HEK293T (cell line): ENCODE measurements around the gene CLCF1.

Source experiments
- ARNT ChIP-seq: fragments of 450-650 bp; IDR thresholded peaks from 2 replicates; pipeline ENCODE4 v1.6.1; 2017; ENCODE audit warnings: mild to moderate bottlenecking
- ELF4 ChIP-seq: fragments of 450-650 bp; IDR thresholded peaks from 2 replicates; pipeline ENCODE4 v1.6.1; 2017; ENCODE audit warnings: antibody characterized with exemption
- FOXK2 ChIP-seq: fragments of 450-650 bp; IDR thresholded peaks from 2 replicates; pipeline ENCODE4 v1.6.1; 2016; ENCODE audit warnings: mild to moderate bottlenecking
- SP1 ChIP-seq: fragments of 450-650 bp; IDR thresholded peaks from 2 replicates; pipeline ENCODE4 v1.6.1; 2017
- SUZ12 ChIP-seq: fragments of 450-650 bp; IDR thresholded peaks from 2 replicates; pipeline ENCODE4 v1.6.1; 2016; ENCODE audit warnings: mild to moderate bottlenecking
- TARDBP ChIP-seq: fragments of 450-650 bp; IDR thresholded peaks from 2 replicates; pipeline ENCODE4 v1.6.1; 2016
- TF ChIP-seq, protein P1 (sequence below): fragments of 450-650 bp; IDR thresholded peaks from 2 replicates; pipeline ENCODE4 v1.6.1; 2016

DNA sequence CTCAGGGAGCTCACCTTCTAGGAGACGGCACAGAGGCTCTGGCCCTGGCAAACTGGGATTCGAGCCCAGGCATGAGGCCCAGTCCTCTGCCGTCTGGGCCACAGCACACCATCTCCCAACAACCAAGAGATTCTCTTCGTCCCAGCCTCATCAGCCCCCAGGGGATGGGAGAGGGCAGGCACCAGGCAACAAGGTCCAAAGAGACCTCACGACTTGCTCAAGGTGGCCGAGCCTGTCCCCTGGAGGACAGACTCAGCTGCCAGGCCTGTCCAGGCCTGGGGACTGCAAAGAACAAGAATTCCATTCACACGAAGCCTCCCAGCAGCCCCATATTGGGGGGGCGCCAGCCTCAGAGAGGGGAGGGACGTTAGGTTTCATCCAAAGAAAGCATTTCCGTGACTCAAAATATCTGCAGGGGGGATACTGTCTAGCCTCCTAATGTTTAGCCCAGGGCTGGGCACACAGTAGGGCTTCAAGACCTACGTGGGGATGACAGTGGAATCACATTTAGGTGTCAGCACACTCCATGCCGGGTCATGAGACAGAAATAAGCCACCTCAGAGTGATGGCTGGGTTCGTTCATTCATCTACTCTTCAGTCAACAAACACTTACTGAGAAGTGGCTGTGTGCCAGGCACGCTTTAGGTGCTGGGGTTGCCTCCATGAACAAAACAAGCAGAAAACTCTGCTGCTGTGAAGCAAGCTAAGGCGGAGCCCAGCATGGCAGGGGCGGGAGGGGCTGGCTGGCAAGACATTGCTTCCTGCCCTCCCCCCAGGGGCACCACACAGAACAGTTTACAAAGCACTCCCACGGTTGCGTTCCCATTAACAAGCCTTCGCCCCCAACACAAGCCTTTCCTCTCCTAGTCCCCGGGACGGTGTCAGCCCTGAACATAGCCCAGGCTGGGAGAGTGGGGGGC, 43.3 kb upstream of the CLCF1 start:
- TF ChIP-seq SP1 (no peak), FOXK2 (no peak), TARDBP (no peak), SUZ12 (no peak), ARNT (no peak), ELF4 (no peak)
- TF ChIP-seq, protein P1, sequence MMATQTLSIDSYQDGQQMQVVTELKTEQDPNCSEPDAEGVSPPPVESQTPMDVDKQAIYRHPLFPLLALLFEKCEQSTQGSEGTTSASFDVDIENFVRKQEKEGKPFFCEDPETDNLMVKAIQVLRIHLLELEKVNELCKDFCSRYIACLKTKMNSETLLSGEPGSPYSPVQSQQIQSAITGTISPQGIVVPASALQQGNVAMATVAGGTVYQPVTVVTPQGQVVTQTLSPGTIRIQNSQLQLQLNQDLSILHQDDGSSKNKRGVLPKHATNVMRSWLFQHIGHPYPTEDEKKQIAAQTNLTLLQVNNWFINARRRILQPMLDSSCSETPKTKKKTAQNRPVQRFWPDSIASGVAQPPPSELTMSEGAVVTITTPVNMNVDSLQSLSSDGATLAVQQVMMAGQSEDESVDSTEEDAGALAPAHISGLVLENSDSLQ: no peak
